Measurements from ENCODE around the gene TFG. TPM values are rescaled to one million over a fixed set of nuclear protein-coding genes. Genes with fewer than 3 reads are reported as not detected.

TFG gene
- total RNA-seq, 4 donors from 2014 or later, result 61.0 to 74.4 (median 64.9) TPM

- WGBS, result 77% methylated on average over 4 of the region's 4 CpGs
- intact Hi-C loops (cut with DNase I), result no loop called here
- H3K36me3 ChIP-seq, result no peaks in the 10 kb centered on the region
- TF ChIP-seq POLR2AphosphoS5 (IDR thresholded peaks at IDR 0.05), result no peak
- no peaks in the 10 kb centered on the region for H3K9me3 ChIP-seq
- no peak overlapping the region for H3K4me3 ChIP-seq
- no peak overlapping the region for H3K27ac ChIP-seq (replicated peaks in 1 of 4)
- peaks cover 0 to 5% (median 0%) of the 10 kb centered on the region in 4 donors for H3K27me3 ChIP-seq
- no peaks in the 10 kb centered on the region for H3K4me1 ChIP-seq
- no peak for DNase-seq (ENCODE audit: extremely low spot score)
These were observed 7.0 kb upstream of the TFG start for GRCh38 chr3:100702082-100702979.

- WGBS, result 83% methylated on average over 5 of the region's 5 CpGs
- no peak for DNase-seq (ENCODE audit: extremely low spot score)
- TF ChIP-seq POLR2AphosphoS5 (IDR thresholded peaks at IDR 0.05), result no peak
- Histone ChIP-seq H3K27ac (replicated peaks in 1 of 4) (no peak overlapping the region), H3K36me3 (no peaks in the 10 kb centered on the region), H3K27me3 (peaks cover 0 to 2% (median 0%) of the 10 kb centered on the region in 4 donors), H3K4me1 (no peaks in the 10 kb centered on the region), H3K4me3 (no peak overlapping the region), H3K9me3 (no peaks in the 10 kb centered on the region)
- intact Hi-C loops (cut with DNase I), result no loop called here
These were observed 6.3 kb upstream of the TFG start for GRCh38 chr3:100702980-100703345.

GRCh38 chr3:100703865-100704264 lies 5.4 kb upstream of the TFG start:
- no peaks in the 10 kb centered on the region for H3K36me3 ChIP-seq
- WGBS, result 75% methylated on average over 4 of the region's 4 CpGs
- TF ChIP-seq EP300 (IDR thresholded peaks at IDR 0.05) (no peak), CTCF (IDR thresholded peaks at IDR 0.05) (no peak), POLR2AphosphoS5 (IDR thresholded peaks at IDR 0.05) (no peak), POLR2A (IDR thresholded peaks at IDR 0.05; ENCODE audit: low read depth) (no peak)
- H3K4me3 ChIP-seq, result no peak overlapping the region
- H3K9me3 ChIP-seq, result no peaks in the 10 kb centered on the region
- intact Hi-C loops (cut with DNase I), result no loop called here
- no peak for DNase-seq (ENCODE audit: extremely low spot score)
- no peak overlapping the region for H3K27ac ChIP-seq (replicated peaks in 1 of 4)
- H3K27me3 ChIP-seq, result no peaks in the 10 kb centered on the region
- peaks cover 0 to 5% (median 4%) of the 10 kb centered on the region in 4 donors for H3K4me1 ChIP-seq

- H3K9me3 ChIP-seq, result no peaks in the 10 kb centered on the region
- no peak for TF ChIP-seq CTCF (IDR thresholded peaks at IDR 0.05)
- TF ChIP-seq POLR2A (IDR thresholded peaks at IDR 0.05; ENCODE audit: low read depth), result no peak
- TF ChIP-seq EP300 (IDR thresholded peaks at IDR 0.05), result no peak
- no peak for TF ChIP-seq POLR2AphosphoS5 (IDR thresholded peaks at IDR 0.05)
- DNase-seq (ENCODE audit: extremely low spot score), result no peak
- no peaks in the 10 kb centered on the region for H3K36me3 ChIP-seq
- H3K4me1 ChIP-seq, result peaks cover 10 to 19% (median 17%) of the 10 kb centered on the region in 4 donors
- H3K4me3 ChIP-seq, result no peak overlapping the region
- H3K27ac ChIP-seq (replicated peaks in 1 of 4), result no peak overlapping the region
- intact Hi-C loops (cut with DNase I), result no loop called here
- WGBS, result 65% methylated on average over 3 of the region's 3 CpGs
- H3K27me3 ChIP-seq, result no peaks in the 10 kb centered on the region
These were observed 2.9 kb upstream of the TFG start for GRCh38 chr3:100706365-100706764.

GRCh38 chr3:100708644-100708988 lies 678 bp upstream of the TFG start:
- no peaks in the 10 kb centered on the region for H3K27me3 ChIP-seq
- 88% methylated on average over 3 of the region's 3 CpGs for WGBS
- TF ChIP-seq EP300 (IDR thresholded peaks at IDR 0.05) (no peak), POLR2A (IDR thresholded peaks at IDR 0.05; ENCODE audit: low read depth) (no peak), POLR2AphosphoS5 (IDR thresholded peaks at IDR 0.05) (no peak)
- no peaks in the 10 kb centered on the region for H3K9me3 ChIP-seq
- DNase-seq (ENCODE audit: extremely low spot score), result no peak
- intact Hi-C loops (cut with DNase I), result no loop called here
- H3K4me1 ChIP-seq, result peaks cover 20 to 40% (median 34%) of the 10 kb centered on the region in 4 donors
- peak overlapping the region; percentile 78 to 89 (median 83) for H3K4me3 ChIP-seq
- H3K27ac ChIP-seq (replicated peaks in 1 of 4), result peak overlapping the region; percentile 97 to 98 (median 97)
- peaks cover 0 to 1% (median under 1%) of the 10 kb centered on the region in 4 donors for H3K36me3 ChIP-seq

DNA sequence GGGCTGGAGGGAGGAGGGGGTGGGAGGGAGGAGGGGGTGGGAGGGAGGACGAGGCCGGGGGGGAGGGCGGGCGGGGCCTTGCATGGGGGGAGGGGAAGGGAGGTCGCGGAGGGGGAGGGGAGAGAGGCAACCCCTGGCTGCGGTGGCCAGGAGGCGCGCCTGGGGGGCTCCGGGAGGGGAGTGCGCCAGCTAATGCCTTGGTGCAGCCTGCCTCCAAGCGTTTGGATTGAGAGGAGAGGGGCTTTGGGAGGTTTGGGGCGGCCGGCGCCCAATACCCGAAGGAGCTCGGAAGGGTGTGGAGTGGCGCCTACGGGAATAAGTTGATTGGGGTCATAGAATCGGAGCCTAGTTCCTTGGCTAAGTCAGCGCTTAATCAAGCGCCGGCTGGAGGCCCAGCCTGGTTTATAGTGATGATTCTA lies 557 bp downstream of the TFG start:
- DNase-seq (ENCODE audit: extremely low spot score), result no peak
- TF ChIP-seq EP300 (IDR thresholded peaks at IDR 0.05), result no peak
- no peak for TF ChIP-seq CTCF (IDR thresholded peaks at IDR 0.05)
- TF ChIP-seq POLR2AphosphoS5 (IDR thresholded peaks at IDR 0.05), result no peak
- no peak for TF ChIP-seq POLR2A (IDR thresholded peaks at IDR 0.05; ENCODE audit: low read depth)
- WGBS, result 0% methylated on average over 15 of the region's 23 CpGs

More for the DNA sequence above, 557 bp downstream of the TFG start:
- no peaks in the 10 kb centered on the region for H3K27me3 ChIP-seq
- intact Hi-C loops (cut with DNase I), result no loop called here
- no peaks in the 10 kb centered on the region for H3K9me3 ChIP-seq
- peaks cover 5 to 13% (median 10%) of the 10 kb centered on the region in 4 donors for H3K36me3 ChIP-seq
- peaks cover 24 to 49% (median 42%) of the 10 kb centered on the region in 4 donors for H3K4me1 ChIP-seq
- peak overlapping the region; percentile 97 to 98 (median 97) for H3K27ac ChIP-seq (replicated peaks in 1 of 4)
- H3K4me3 ChIP-seq, result peak overlapping the region; percentile 78 to 89 (median 83)
